GM12864 (cell line): Measurements from ENCODE around the gene CDC23.

Experiments used
- DNase-seq: peaks from one replicate; pipeline ENCODE4 v3.0.0-alpha.2; 2011; ENCODE audit warnings: low read depth
- H3K4me3 ChIP-seq: 2 replicates; pipeline ENCODE4 v1.5.1; 2011; ENCODE audit warnings: mild to moderate bottlenecking, low read depth, low read length, control low read depth
- CTCF ChIP-seq: IDR thresholded peaks from 2 replicates; pipeline ENCODE4 v1.5.1; 2011; ENCODE audit warnings: low read depth, mild to moderate bottlenecking, moderate library complexity, low read length, control low read depth, inconsistent platforms; ENCODE audit errors: missing control alignments

Gene CDC23

GRCh38 chr5:138180183-138180782 lies 32.8 kb downstream of the CDC23 start:
- peak; percentile 46 for DNase-seq
- TF ChIP-seq CTCF: peak; percentile 67
- peak overlapping the region; percentile 99 for H3K4me3 ChIP-seq

GRCh38 chr5:138179277-138179857 lies 33.8 kb downstream of the CDC23 start:
- peak overlapping the region; percentile 99 for H3K4me3 ChIP-seq
- DNase-seq: no peak
- no peak for TF ChIP-seq CTCF

- peak within 1 kb of the TSS; percentile 99 for H3K4me3 ChIP-seq
- peak; percentile 89 for DNase-seq
- no peak for TF ChIP-seq CTCF
These were observed 34.4 kb downstream of the CDC23 start, which contains the start of the genes BRD8 and KIF20A for GRCh38 chr5:138178516-138179276. Gene BRD8, minus strand, starts transcription at chr5:138178630. Its CDS starts 16 bp downstream, at chr5:138178614. Gene KIF20A, plus strand, starts transcription at chr5:138179112. Its CDS starts 569 bp downstream, at chr5:138179681.

GRCh38 chr5:138177941-138178515 lies 35.1 kb downstream of the CDC23 start:
- DNase-seq: no peak
- peak overlapping the region; percentile 99 for H3K4me3 ChIP-seq
- TF ChIP-seq CTCF: no peak

- no peak for TF ChIP-seq CTCF
- no peak overlapping the region for H3K4me3 ChIP-seq
These were observed 42.8 kb downstream of the CDC23 start for GRCh38 chr5:138170299-138170698.

GRCh38 chr5:138169124-138169523 lies 44.0 kb downstream of the CDC23 start:
- no peak for TF ChIP-seq CTCF
- no peak for DNase-seq

More at GRCh38 chr5:138170299-138170698, 42.8 kb downstream of the CDC23 start:
- DNase-seq: no peak

More at GRCh38 chr5:138169124-138169523, 44.0 kb downstream of the CDC23 start:
- H3K4me3 ChIP-seq: no peak overlapping the region
